Esophagus mucosa (tissue), 1 donor: ENCODE data around the gene DDX55. TPM values are rescaled to one million over a fixed set of nuclear protein-coding genes. Genes with fewer than 3 reads are reported as not detected.
A peak's percentile ranks its signal among the peaks of the same experiment; 100 is the strongest.

ENCODE experiments used
- ATAC-seq: fragments of 200-7000 bp; cut with Tn5 transposase; one replicate; pipeline ENCODE4 v1.9.1; 2020
- total RNA-seq: library from RNA; stranded (reverse); gene quantifications from one replicate; pipeline ENCODE4 v1.2.4, GENCODE V29; 2023
- donor health status: DM: yes; HTN: yes; CAD: no.

Gene DDX55
- total RNA-seq, 1 donor from 2014 or later, result 11.1 TPM

DNA sequence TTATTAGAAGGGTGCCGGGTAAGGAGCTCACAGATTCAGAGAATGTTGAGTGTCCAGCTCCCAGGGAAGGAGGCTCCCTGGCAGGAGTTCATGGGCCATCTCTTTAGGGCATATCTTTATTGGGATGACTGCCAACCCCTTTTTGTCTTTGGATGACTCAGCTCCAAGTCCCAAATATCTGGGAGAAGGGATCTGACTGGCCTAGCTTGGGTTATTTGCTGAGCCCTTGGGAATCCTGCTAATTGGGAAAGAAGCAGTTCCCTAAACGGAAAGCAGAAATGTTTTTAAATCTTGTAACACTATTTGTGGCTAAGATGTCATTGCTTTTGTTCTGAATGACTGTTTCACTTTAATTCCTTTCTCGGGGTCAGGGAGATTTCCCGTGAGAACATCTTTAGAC, 12.6 kb downstream of the DDX55 start:
- ATAC-seq, result no peak

GRCh38 chr12:123617144-123617543, 15.2 kb downstream of the DDX55 start:
- ATAC-seq, result no peak

DNA sequence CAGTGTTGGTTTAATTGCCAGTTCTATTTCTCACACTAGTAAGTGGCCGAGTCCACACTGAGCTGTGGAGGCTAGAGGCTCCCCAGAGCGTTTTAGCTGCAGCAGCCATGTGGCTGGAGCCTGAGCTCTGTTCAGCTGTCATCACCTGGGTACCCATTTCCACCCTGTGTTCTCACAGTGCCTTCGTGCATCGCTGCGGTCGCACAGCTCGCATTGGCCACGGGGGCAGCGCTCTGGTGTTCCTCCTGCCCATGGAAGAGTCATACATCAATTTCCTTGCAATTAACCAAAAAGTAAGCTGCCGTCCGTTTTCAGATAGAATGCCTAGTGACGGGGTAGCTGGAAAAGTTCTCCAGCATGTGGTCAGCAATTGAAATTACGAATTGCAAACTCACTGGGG, 15.7 kb downstream of the DDX55 start:
- ATAC-seq, result no peak

DNA sequence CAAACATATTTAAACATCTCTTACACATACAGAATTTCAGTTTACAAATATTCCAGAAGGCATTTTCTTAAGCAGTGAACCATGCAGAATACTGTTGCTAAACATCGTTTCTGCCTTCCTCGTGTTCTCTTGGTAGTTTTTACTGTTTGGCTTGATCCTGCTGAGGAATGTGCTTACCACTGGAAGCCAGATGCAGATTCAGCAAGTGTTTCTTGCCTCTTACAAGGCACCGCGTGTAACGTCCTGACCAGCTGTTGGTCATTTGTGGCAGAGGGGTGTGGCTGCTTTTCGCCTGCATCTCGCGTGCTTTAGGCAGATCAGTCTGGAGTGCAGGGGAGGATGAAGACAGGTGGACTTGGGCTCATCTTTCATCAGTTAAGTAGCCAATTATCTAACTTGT, 19.2 kb downstream of the DDX55 start:
- peak; percentile 19 for ATAC-seq

DNA sequence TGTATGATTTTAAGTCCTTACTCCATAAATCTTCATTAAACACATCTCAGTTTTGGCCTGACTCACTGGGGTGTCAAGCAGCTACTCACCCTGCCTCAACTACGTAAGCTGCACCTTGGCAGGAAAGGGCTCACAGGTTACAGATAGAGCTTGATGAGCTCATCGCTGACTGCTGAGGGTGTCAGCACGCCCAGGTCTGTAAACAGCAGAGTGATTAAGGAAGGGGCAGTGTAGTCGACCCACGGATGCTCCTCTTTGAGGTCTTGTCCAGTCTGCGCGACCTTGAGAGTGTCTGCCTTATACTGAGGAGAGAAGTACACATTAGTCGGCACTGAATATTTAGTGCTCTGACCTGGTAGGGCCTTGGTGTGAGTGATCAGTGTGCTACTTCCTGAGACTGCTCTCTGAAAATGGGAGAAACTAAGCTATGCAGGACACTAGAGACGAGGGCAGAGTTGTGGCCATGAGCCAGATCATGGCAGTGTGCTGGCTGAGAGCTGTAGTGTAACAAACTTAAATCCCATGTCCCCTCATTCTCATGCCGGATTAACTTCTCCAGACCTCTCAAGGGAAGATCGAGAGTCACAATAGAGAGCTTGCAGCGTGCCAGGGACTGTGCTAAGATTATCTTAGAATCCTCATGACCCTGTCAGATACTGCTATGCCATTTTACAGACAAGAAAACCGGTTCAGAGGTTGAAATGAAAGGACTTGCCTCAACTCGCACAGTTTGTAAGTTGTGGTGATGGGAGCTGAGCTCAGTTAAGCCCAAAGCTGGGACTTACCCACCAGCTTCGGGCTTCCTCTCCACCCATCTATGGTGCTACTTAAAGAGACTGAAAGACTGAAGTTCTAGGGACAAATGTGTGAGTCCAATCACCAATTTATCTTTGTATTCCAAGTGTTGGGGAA, 20.0 kb downstream of the DDX55 start:
- ATAC-seq, result peak; percentile 96

DNA sequence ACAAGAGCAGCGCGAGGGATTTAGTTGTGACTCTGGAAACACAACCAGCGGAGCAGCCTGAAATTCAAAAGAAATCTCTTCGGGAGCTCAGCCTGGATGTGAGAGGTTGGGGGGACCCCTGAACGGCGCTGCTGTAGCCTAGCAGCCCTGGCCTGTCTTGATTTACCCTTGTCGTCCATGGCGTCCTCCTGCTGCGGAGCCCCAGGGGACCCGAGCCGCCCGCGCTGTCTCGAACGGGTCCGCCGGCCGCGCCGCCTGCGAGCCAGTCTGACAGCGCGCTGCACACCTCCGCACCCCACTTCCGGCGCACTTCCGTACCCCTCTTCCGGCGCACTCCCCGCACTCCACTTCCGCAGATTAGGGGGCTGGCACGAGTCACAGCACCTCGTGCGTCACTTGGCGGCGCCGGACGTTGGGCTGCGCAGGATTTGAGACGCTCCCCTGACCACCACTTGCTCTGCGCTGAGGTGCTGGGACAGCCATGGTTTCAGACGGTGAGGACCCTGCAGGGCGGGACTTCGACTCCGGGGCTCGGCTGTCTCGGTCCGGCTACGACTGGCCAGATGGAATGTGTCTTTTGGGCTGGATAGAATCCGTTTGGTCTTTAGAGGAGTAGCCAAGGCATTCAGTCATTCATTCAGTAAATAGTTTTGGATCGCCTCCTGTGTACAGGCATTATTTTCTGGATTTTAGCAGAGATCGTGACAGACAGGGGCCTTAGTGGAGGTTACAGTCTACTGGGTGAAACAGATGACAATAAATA, 31.7 kb downstream of the DDX55 start, which contains the start of the genes EIF2B1 and GTF2H3:
TSS of gene EIF2B1 (minus strand) at position 308 of the 763 bp plus-strand sequence. CDS start at position 179, 129 bp downstream.
TSS of gene GTF2H3 (plus strand) at position 451 of the 763 bp plus-strand sequence. CDS start at position 482, 31 bp downstream.
- ATAC-seq, result peak; percentile 99

- ATAC-seq, result no peak
Measured at GRCh38 chr12:123634142-123634561, 32.3 kb downstream of the DDX55 start.

- ATAC-seq, result no peak
Measured at GRCh38 chr12:123643911-123644310, 42.0 kb downstream of the DDX55 start.

DNA sequence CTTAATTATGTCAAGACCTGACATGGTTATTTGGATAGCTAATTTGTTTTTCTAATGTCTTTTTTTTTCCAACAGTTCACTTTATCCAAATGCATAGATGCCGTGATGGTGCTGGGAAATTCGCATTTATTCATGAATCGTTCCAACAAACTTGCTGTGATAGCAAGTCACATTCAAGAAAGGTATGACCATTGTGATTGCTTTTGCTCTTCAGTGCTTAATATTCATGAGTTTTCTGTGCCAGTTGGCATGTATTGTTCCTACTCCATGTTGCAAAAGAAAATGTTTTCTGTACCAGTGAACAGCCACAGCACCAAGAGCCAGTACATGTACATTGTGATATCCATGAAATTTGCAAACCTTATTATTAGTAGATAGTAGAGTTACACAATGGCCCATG, 43.5 kb downstream of the DDX55 start:
- ATAC-seq, result no peak

GRCh38 chr12:123645878-123646277, 44.0 kb downstream of the DDX55 start:
- ATAC-seq, result no peak

DNA sequence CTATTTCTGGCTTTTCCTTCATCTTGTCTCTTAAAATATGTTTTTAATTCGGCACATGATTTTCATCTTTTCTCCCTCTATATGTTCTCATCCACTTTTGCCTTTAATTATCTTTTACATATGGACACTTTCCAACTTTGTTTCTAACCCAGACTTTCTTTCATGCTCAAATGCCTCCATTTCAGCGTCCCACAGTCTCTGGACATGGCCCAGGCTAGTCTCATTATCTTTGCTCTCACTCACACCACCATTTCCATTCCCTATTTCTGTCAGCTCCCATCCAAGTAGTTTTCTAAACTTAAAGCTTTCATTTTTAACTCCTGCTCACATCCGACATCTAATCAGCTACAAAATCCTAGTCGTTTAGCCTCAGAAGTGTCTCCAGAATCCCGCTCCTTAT, 46.5 kb downstream of the DDX55 start:
- no peak for ATAC-seq

- ATAC-seq, result no peak
Measured at GRCh38 chr12:123654129-123654701, 52.3 kb downstream of the DDX55 start.

GRCh38 chr12:123655420-123655819, 53.5 kb downstream of the DDX55 start:
- ATAC-seq, result no peak

DNA sequence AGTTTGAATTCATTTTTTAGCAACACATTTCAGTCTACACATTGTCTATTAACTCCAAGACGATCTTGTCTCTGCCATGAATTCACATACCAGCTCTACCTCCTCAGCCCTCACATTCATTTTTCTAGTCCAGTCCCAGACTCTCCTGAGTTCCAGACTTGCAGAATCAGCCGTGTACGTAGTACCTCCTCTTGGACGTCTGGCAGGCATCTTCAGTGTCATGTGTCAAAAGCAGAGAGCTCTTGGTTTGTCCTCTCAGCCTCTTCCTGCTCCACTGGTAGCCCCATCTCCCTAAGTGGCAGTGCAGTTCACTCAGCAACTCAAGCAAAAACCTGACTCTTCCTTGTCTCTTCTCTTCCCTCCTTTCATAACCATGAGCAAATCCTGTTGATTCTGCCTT, 54.5 kb downstream of the DDX55 start:
- no peak for ATAC-seq

- no peak for ATAC-seq
Measured at GRCh38 chr12:123657211-123657610, 55.3 kb downstream of the DDX55 start.

DNA sequence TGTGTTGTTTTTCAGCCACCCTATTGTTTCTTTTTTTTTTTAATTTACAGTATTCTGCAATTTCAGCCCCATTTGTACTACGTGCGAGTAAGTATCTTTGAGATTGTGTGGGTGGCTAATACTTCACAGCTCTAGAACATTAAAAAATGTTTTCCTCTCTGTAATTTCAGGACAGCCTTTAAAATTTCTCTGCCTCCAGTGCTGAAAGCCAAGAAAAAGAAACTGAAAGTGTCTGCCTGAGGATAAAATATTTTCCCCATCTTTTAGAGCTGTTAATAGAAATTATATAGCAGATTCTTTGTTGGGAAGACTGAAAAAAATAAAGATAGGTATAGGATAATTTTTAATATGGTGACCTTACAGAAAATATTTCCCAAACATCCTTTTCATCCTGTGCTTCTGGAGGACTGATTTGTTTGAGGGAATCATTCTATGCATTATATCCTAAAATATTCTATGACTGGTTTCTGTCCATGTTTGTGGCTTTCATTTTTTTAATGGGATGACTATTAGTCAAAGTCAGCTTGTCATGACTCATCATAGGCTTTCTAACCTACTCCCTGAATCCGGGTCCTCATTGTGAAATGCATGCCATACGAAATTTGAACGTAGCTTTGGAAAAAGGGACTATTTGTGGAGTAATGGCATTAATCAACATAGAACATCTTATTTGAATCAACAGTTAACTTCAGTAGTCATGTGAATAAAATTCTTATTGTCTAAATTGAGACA, 58.3 kb downstream of the DDX55 start:
- ATAC-seq, result peak; percentile 82

DNA sequence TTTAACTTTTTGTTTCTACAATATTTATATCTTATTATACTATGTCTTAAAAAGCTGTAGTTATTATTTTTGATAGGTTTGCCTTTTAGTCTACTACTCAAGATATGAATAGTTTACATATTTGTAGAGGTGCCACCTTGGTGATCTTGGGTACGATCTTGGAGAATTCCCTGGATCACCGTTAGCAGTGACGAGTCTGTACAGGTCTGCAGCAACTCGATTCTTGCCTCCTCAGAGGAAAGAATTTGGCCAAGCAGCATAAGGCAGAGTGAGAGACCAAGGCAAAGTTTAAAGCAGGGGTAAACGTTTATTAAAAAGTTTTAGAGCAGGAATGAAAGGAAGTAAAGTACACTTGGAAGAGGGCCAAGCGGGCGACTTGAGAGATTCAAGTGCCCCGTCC, 65.9 kb downstream of the DDX55 start:
- no peak for ATAC-seq

Other genes starting within 250 kb of the DDX55 start
- gene SBNO1, start 237.3 kb upstream of the DDX55 start, total RNA-seq, result 21.7 TPM
- 57.2 TPM for gene KMT5A, start 218.0 kb upstream of the DDX55 start, total RNA-seq
- gene RILPL2, start 165.4 kb upstream of the DDX55 start, total RNA-seq, result 1.5 TPM
- gene SNRNP35, start 144.0 kb upstream of the DDX55 start, total RNA-seq, result 10.4 TPM
- gene RILPL1, start 68.4 kb upstream of the DDX55 start, total RNA-seq, result 6.1 TPM
- 192 TPM for gene TMED2, start 17.5 kb upstream of the DDX55 start, total RNA-seq
- 42.7 TPM for gene EIF2B1, start 31.6 kb downstream of the DDX55 start, total RNA-seq
- gene GTF2H3, start 31.7 kb downstream of the DDX55 start, total RNA-seq, result 31.5 TPM
- gene TCTN2, start 69.0 kb downstream of the DDX55 start, total RNA-seq, result 4.9 TPM
- gene ATP6V0A2, start 110.3 kb downstream of the DDX55 start, total RNA-seq, result 12.8 TPM
- 0.12 TPM for gene DNAH10, start 160.2 kb downstream of the DDX55 start, total RNA-seq